Body of pancreas (tissue), 4 donors: Measurements from ENCODE around the gene SLA2.

ENCODE experiments used
- POLR2A ChIP-seq, 3 donors: fragments of 450-650 bp; IDR thresholded peaks; one replicate each; pipeline ENCODE4 v1.6.1; 2016; ENCODE audit warnings: antibody characterized with exemption in 3 of 3, mild to moderate bottlenecking in 2 of 3
- TF ChIP-seq, protein P1 (sequence below), 7 experiments: fragments of 450-650 bp in 4 of 7; fragments of 200-600 bp in 3 of 7; sonication (generic) in 3 of 7; IDR thresholded peaks; one replicate each; pipeline ENCODE4 v1.5.1; 2016 to 2019; ENCODE audit warnings: antibody characterized with exemption in 7 of 7

DNA sequence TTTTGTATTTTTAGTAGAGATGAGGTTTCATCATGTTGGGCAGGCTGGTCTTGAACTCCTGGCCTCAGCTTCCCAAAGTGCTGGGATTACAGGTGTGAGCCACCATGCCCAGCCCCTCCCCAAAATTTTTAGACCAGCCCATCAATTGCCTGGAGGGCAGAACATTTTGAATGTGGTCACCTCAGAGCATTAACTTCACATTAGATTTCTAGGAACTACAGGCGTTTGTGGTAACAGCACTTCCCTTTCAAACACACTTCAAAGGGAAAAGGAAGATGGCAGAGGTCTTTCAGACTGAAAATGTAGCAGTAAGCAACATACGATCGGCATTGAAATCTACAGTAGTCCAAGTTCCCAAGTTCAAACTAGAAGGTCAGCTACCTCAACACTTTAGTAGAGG, 12.3 kb upstream of the SLA2 start:
- TF ChIP-seq, protein P1, sequence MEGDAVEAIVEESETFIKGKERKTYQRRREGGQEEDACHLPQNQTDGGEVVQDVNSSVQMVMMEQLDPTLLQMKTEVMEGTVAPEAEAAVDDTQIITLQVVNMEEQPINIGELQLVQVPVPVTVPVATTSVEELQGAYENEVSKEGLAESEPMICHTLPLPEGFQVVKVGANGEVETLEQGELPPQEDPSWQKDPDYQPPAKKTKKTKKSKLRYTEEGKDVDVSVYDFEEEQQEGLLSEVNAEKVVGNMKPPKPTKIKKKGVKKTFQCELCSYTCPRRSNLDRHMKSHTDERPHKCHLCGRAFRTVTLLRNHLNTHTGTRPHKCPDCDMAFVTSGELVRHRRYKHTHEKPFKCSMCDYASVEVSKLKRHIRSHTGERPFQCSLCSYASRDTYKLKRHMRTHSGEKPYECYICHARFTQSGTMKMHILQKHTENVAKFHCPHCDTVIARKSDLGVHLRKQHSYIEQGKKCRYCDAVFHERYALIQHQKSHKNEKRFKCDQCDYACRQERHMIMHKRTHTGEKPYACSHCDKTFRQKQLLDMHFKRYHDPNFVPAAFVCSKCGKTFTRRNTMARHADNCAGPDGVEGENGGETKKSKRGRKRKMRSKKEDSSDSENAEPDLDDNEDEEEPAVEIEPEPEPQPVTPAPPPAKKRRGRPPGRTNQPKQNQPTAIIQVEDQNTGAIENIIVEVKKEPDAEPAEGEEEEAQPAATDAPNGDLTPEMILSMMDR (IDR thresholded peaks at IDR 0.05), result no peak
- TF ChIP-seq POLR2A (IDR thresholded peaks at IDR 0.05), result no peak
